Keratinocyte (primary cell): ENCODE results near the gene CDKL4. TPM values are rescaled to one million over a fixed set of nuclear protein-coding genes. Genes with fewer than 3 reads are reported as not detected.

Experiments
- DNase-seq: peaks from one replicate; pipeline ENCODE4 v3.0.0-alpha.2; 2011; ENCODE audit warnings: low read depth, missing footprints, low spot score
- FAIRE-seq: peaks from 2 replicates; lab custom pipeline; 2011; peaks lifted over from hg19 to GRCh38; lab: Jason Lieb, UNC
- H2AFZ ChIP-seq: 2 replicates; pipeline ENCODE4 v1.6.0; 2012; ENCODE audit warnings: low read length, control low read depth, inconsistent platforms; ENCODE audit not compliant: control insufficient read depth
- H3K27ac ChIP-seq: 2 replicates; pipeline ENCODE4 v1.5.1; 2011; ENCODE audit warnings: low read length; ENCODE audit not compliant: control insufficient read depth, insufficient read depth
- H3K27me3 ChIP-seq: 3 replicates; pipeline ENCODE4 v1.6.0; 2011; ENCODE audit warnings: low read length; ENCODE audit not compliant: control insufficient read depth, insufficient read depth; ENCODE audit errors: extremely low read depth
- H3K36me3 ChIP-seq, 2 experiments: 2 replicates in 1 of 2; 3 replicates in 1 of 2; pipeline ENCODE4 v1.5.1; 2011; ENCODE audit warnings: low read length in 2 of 2, mild to moderate bottlenecking in 1 of 2; ENCODE audit not compliant: control insufficient read depth in 2 of 2, insufficient read depth in 2 of 2; ENCODE audit errors: extremely low read depth in 1 of 2
- H3K4me1 ChIP-seq: 3 replicates; pipeline ENCODE4 v1.5.1; 2011; ENCODE audit warnings: low read length; ENCODE audit not compliant: control insufficient read depth, insufficient read depth; ENCODE audit errors: extremely low read depth
- H3K4me2 ChIP-seq: 3 replicates; pipeline ENCODE4 v1.6.0; 2011; ENCODE audit warnings: low read depth, low read length; ENCODE audit not compliant: control insufficient read depth, insufficient read depth; ENCODE audit errors: extremely low read depth
- H3K4me3 ChIP-seq, 3 experiments: fragments of 200-600 bp in 1 of 3; sonication (generic) in 1 of 3; 2 replicates in 2 of 3; 3 replicates in 1 of 3; pipeline ENCODE4 v1.5.1; 2011 to 2016; ENCODE audit warnings: low read length in 3 of 3, mild to moderate bottlenecking in 3 of 3, control low read depth in 2 of 3, inconsistent platforms in 1 of 3, low read depth in 1 of 3, mixed read lengths in 1 of 3, mixed run types in 1 of 3, moderate library complexity in 1 of 3; ENCODE audit not compliant: control insufficient read depth in 2 of 3, insufficient read depth in 2 of 3; ENCODE audit errors: extremely low read depth in 1 of 3
- H3K79me2 ChIP-seq: 2 replicates; pipeline ENCODE4 v1.6.0; 2012; ENCODE audit warnings: low read length; ENCODE audit not compliant: control insufficient read depth, insufficient read depth
- H3K9ac ChIP-seq: 3 replicates; pipeline ENCODE4 v1.6.0; 2011; ENCODE audit warnings: low read length; ENCODE audit not compliant: control insufficient read depth, insufficient read depth; ENCODE audit errors: extremely low read depth
- H3K9me1 ChIP-seq: 3 replicates; pipeline ENCODE4 v1.6.0; 2011; ENCODE audit warnings: low read length; ENCODE audit not compliant: control insufficient read depth, insufficient read depth; ENCODE audit errors: extremely low read depth
- H3K9me3 ChIP-seq: 2 replicates; pipeline ENCODE4 v1.5.1; 2012; ENCODE audit warnings: low read depth, low read length; ENCODE audit not compliant: control insufficient read depth
- H4K20me1 ChIP-seq: 3 replicates; pipeline ENCODE4 v1.6.0; 2011; ENCODE audit warnings: low read length; ENCODE audit not compliant: control insufficient read depth, insufficient read depth; ENCODE audit errors: extremely low read depth
- EZH2 ChIP-seq: IDR thresholded peaks from one replicate; pipeline ENCODE4 v1.6.1; 2012; ENCODE audit warnings: inconsistent platforms, mild to moderate bottlenecking, low read length, moderate library complexity
- dilution Hi-C: fragments of 300-500 bp; cut with MboI; formaldehyde crosslinking; loops from one replicate; pipeline ENCODE4 v1.7.0; 2020; ENCODE audit warnings: low sequenced_read_pairs; ENCODE audit not compliant: extremely low pct_ligation_motif_present
- polyA plus RNA-seq, 5 experiments: library from polyadenylated mRNA; depleted of rRNA in 3 of 5; stranded (reverse) in 3 of 5; stranded (forward) in 1 of 5; unstranded in 1 of 5; fragments of >200 nt; gene quantifications; 1 replicate in 1 of 5; 2 replicates in 3 of 5; 3 replicates in 1 of 5; pipeline versions ENCODE4 v1.2.1 to v1.2.3, GENCODE V29; 2011 to 2012; ENCODE audit warnings: missing spikeins in 2 of 5, low read depth in 1 of 5, low replicate concordance in 1 of 5
- TF ChIP-seq, protein P1 (sequence below), 3 experiments: IDR thresholded peaks in 1 of 3; conservative IDR thresholded peaks in 1 of 3; optimal IDR thresholded peaks in 1 of 3; 2 replicates in 2 of 3; 3 replicates in 1 of 3; pipeline versions ENCODE3 to v1.5.1; 2011; ENCODE audit warnings: low read length in 3 of 3, mild to moderate bottlenecking in 3 of 3, moderate library complexity in 2 of 3, control low read depth in 1 of 3, inconsistent platforms in 1 of 3; ENCODE audit not compliant: insufficient read depth in 2 of 3; ENCODE audit errors: extremely low read depth in 1 of 3

CDKL4 gene
- polyA plus RNA-seq, 1 donor (not counting 4 experiments of a cell fraction or from before 2014, with no cell fraction given): not detected

DNA sequence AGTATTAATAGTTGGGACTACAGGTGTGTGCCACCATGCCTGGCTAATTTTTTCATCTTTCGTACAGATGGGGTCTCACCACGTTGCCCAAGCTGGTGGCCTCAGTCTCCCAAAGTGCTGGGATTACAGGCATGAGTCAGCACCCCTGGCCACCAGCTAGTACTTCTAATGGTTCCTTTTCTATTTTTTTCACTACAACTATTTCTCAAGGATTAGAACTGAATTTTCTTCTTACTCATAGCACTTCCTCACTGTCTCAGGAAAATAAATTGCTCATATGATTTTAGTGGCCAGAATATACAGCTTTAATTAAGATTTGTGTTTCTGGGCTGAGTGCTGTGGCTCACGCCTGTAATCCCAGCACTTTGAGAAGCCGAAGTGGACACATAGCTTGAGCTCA is 79.7 kb downstream of the CDKL4 start:
- no peak overlapping the region for H3K4me2 ChIP-seq
- no peaks in the 10 kb centered on the region for H3K9me3 ChIP-seq
- no peaks in the 10 kb centered on the region for H3K9me1 ChIP-seq
- DNase-seq: no peak
- no peaks in the 10 kb centered on the region for H3K4me1 ChIP-seq
- no peak for FAIRE-seq
- no peaks in the 10 kb centered on the region for H3K27me3 ChIP-seq
- TF ChIP-seq EZH2: no peak
- TF ChIP-seq, protein P1, sequence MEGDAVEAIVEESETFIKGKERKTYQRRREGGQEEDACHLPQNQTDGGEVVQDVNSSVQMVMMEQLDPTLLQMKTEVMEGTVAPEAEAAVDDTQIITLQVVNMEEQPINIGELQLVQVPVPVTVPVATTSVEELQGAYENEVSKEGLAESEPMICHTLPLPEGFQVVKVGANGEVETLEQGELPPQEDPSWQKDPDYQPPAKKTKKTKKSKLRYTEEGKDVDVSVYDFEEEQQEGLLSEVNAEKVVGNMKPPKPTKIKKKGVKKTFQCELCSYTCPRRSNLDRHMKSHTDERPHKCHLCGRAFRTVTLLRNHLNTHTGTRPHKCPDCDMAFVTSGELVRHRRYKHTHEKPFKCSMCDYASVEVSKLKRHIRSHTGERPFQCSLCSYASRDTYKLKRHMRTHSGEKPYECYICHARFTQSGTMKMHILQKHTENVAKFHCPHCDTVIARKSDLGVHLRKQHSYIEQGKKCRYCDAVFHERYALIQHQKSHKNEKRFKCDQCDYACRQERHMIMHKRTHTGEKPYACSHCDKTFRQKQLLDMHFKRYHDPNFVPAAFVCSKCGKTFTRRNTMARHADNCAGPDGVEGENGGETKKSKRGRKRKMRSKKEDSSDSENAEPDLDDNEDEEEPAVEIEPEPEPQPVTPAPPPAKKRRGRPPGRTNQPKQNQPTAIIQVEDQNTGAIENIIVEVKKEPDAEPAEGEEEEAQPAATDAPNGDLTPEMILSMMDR (optimal IDR thresholded peaks at IDR 0.05 in 1 of 3, IDR thresholded peaks at IDR 0.05 in 1 of 3, conservative IDR thresholded peaks at IDR 0.05 in 1 of 3; ENCODE audit: extremely low read depth in 1 of 3, insufficient read depth in 2 of 3, low read length in 3 of 3): no peak
- H3K79me2 ChIP-seq: no peaks in the 10 kb centered on the region
- no peak overlapping the region for H3K9ac ChIP-seq
- no peak overlapping the region for H3K4me3 ChIP-seq
- no peak overlapping the region for H2AFZ ChIP-seq
- H3K27ac ChIP-seq: no peak overlapping the region
- dilution Hi-C loops: no loop called here
- no peaks in the 10 kb centered on the region for H4K20me1 ChIP-seq
- no peaks in the 10 kb centered on the region for H3K36me3 ChIP-seq

DNA sequence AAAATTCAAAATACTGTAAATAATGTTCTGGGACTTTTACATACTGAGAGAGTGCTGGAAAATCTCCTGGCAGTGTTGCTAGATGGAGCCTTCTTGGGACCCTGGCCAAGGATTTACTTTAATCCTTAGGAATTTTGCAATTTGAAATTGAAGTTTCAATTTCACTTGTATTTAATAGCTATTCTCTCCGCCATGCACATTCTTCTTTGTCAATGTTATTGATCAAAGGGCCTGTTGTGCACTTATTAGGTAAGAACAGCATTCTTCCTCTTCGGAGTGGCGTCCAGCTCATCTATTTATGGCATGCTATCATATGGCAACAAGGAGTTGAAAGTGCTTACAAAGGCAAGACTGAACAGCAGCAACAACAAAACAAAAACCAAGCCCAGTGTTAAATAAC is 82.8 kb downstream of the CDKL4 start:
- Histone ChIP-seq H3K79me2 (no peaks in the 10 kb centered on the region), H3K9ac (no peak overlapping the region), H3K27ac (no peak overlapping the region), H3K9me3 (no peaks in the 10 kb centered on the region), H3K4me3 (no peak overlapping the region), H3K27me3 (no peaks in the 10 kb centered on the region), H3K9me1 (no peaks in the 10 kb centered on the region), H2AFZ (no peak overlapping the region), H4K20me1 (no peaks in the 10 kb centered on the region), H3K4me1 (no peaks in the 10 kb centered on the region), H3K36me3 (no peaks in the 10 kb centered on the region), H3K4me2 (no peak overlapping the region)
- TF ChIP-seq, protein P1 (optimal IDR thresholded peaks at IDR 0.05 in 1 of 3, IDR thresholded peaks at IDR 0.05 in 1 of 3, conservative IDR thresholded peaks at IDR 0.05 in 1 of 3; ENCODE audit: extremely low read depth in 1 of 3, insufficient read depth in 2 of 3, low read length in 3 of 3): no peak
- no peak for TF ChIP-seq EZH2
- no peak for FAIRE-seq
- no peak for DNase-seq
- dilution Hi-C loops: no loop called here
